ENCODE results near the gene ALDH3B1. TPM values are rescaled to one million over a fixed set of nuclear protein-coding genes. Genes with fewer than 3 reads are reported as not detected.

ALDH3B1 gene
- total RNA-seq, 1 donor from 2014 or later, result 42.8 TPM

DNA sequence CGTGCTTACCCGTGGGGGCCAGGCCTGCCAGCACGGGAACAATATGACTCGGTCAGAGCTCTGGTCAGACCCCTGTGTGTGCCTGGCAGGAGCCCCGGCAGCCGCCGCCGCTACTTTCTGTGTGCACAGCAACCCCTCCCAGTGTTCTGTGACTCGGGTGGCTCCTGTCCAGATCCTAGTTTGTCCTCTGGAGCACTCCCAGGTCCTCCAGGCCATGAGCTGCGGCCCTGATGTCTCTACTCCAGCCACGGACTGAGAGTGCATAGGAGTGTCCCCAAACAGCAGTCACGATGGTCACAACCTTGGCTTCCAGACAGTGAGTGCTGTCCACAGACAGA, 23.6 kb downstream of the ALDH3B1 start:
- Histone ChIP-seq H3K4me1 (peaks cover 21 to 33% of the 10 kb centered on the region in 2 donors), H3K9me3 (no peaks in the 10 kb centered on the region), H3K36me3 (peaks cover 18 to 22% of the 10 kb centered on the region in 2 donors), H3K27me3 (no peaks in the 10 kb centered on the region), H3K27ac (no peak overlapping the region), H3K4me3 (no peak overlapping the region)
- no peak for DNase-seq (ENCODE audit: low spot score in 2 of 2)
- intact Hi-C loops (cut with DNase I), result loop anchor here (10.0 kb wide), 2 partner anchors 229 to 431 kb away; partner anchors contain the start of gene PPP6R3
- TF ChIP-seq, protein P1, sequence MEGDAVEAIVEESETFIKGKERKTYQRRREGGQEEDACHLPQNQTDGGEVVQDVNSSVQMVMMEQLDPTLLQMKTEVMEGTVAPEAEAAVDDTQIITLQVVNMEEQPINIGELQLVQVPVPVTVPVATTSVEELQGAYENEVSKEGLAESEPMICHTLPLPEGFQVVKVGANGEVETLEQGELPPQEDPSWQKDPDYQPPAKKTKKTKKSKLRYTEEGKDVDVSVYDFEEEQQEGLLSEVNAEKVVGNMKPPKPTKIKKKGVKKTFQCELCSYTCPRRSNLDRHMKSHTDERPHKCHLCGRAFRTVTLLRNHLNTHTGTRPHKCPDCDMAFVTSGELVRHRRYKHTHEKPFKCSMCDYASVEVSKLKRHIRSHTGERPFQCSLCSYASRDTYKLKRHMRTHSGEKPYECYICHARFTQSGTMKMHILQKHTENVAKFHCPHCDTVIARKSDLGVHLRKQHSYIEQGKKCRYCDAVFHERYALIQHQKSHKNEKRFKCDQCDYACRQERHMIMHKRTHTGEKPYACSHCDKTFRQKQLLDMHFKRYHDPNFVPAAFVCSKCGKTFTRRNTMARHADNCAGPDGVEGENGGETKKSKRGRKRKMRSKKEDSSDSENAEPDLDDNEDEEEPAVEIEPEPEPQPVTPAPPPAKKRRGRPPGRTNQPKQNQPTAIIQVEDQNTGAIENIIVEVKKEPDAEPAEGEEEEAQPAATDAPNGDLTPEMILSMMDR (IDR thresholded peaks at IDR 0.05), result no peak

- intact Hi-C loops (cut with DNase I), result loop anchor here (10.0 kb wide), 2 partner anchors 231 to 429 kb away; partner anchors contain the start of gene PPP6R3
These were observed 25.2 kb downstream of the ALDH3B1 start for GRCh38 chr11:68035266-68035876.

GRCh38 chr11:68036141-68036716, 26.1 kb downstream of the ALDH3B1 start:
- no peaks in the 10 kb centered on the region for H3K9me3 ChIP-seq
- H3K4me1 ChIP-seq, result peaks cover 23 to 40% of the 10 kb centered on the region in 2 donors
- H3K4me3 ChIP-seq, result no peak overlapping the region
- DNase-seq (ENCODE audit: low spot score in 2 of 2), result no peak
- H3K36me3 ChIP-seq, result peaks cover 19 to 22% of the 10 kb centered on the region in 2 donors
- TF ChIP-seq, protein P1 (IDR thresholded peaks at IDR 0.05), result no peak
- intact Hi-C loops (cut with DNase I), result loop anchor here (10.0 kb wide), 2 partner anchors 231 to 429 kb away; partner anchors contain the start of gene PPP6R3
- H3K27ac ChIP-seq, result peak overlapping the region; percentile 90 to 91
- no peaks in the 10 kb centered on the region for H3K27me3 ChIP-seq

More at GRCh38 chr11:68035266-68035876, 25.2 kb downstream of the ALDH3B1 start:
- TF ChIP-seq, protein P1 (IDR thresholded peaks at IDR 0.05), result no peak
- Histone ChIP-seq H3K4me1 (peaks cover 23 to 36% of the 10 kb centered on the region in 2 donors), H3K36me3 (peaks cover 18 to 22% of the 10 kb centered on the region in 2 donors), H3K9me3 (no peaks in the 10 kb centered on the region), H3K27ac (no peak overlapping the region), H3K4me3 (no peak overlapping the region), H3K27me3 (no peaks in the 10 kb centered on the region)
- no peak for DNase-seq (ENCODE audit: low spot score in 2 of 2)

- TF ChIP-seq, protein P1 (IDR thresholded peaks at IDR 0.05), result no peak
- Histone ChIP-seq H3K4me3 (no peak overlapping the region), H3K9me3 (no peaks in the 10 kb centered on the region), H3K4me1 (peaks cover 19 to 34% of the 10 kb centered on the region in 2 donors), H3K36me3 (peaks cover 22 to 24% of the 10 kb centered on the region in 2 donors), H3K27ac (peak overlapping the region; percentile 90 to 91), H3K27me3 (no peaks in the 10 kb centered on the region)
- peak in 1 of 2 donors; percentile 79 for DNase-seq (ENCODE audit: low spot score in 2 of 2)
- intact Hi-C loops (cut with DNase I), result loop anchor here (10.0 kb wide), 2 partner anchors 232 to 428 kb away; partner anchors contain the start of gene PPP6R3
These were observed 26.7 kb downstream of the ALDH3B1 start for GRCh38 chr11:68036717-68037239.

DNA sequence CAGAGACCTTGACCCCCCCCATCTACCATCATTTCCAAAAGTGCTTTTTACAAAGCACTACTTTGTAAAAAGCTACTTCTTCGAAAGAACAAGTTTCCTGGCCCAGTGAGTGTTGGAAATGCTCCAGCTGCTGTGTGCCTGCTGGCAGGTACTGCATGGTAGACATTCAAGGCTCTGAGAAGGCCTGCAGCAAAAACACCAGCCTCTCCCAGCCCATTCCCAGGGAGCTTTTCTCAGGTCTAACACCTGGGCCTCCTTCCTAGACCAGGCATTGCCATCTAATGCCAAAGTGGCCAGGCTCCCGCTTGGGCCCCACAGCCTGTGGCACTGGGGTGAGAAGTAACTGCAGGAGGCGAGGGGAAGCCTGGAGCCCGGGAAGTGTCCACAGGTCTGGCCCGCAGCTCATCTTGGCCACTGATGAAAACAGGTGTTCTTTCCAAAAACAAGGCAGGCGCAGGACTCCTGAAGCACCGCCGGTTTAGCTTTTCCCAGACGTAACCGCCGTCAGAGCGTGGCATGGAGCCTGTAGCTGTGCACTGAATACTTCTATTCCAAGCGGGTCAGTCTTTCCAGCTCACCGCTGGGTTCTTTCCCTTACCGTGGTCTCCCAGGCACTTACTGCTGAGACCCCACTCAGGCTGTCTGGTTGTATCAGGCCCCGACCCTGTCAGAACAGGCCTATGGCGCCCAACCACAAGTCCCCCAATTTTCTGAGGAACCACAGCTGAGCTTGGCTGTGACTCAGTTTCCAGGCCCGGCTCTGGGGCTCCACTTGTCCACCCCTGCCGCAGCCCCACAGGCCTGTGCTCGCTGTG, 27.5 kb downstream of the ALDH3B1 start:
- Histone ChIP-seq H3K4me1 (peaks cover 14 to 30% of the 10 kb centered on the region in 2 donors), H3K9me3 (no peaks in the 10 kb centered on the region), H3K4me3 (peak overlapping the region; percentile 63 to 78), H3K27ac (peak overlapping the region; percentile 90 to 91), H3K36me3 (peaks cover 22 to 30% of the 10 kb centered on the region in 2 donors), H3K27me3 (no peaks in the 10 kb centered on the region)
- intact Hi-C loops (cut with DNase I), result loop anchor here (1.0 to 10.0 kb wide), 4 partner anchors 7 to 427 kb away; partner anchors contain the start of genes CHKA, NDUFS8 and PPP6R3
- TF ChIP-seq, protein P1 (IDR thresholded peaks at IDR 0.05), result no peak
- DNase-seq (ENCODE audit: low spot score in 2 of 2), result no peak
